Right lobe of liver (tissue), 4 donors: ENCODE measurements around the gene ITGA11.

Experiments
- CTCF ChIP-seq, 4 donors: fragments of 200-600 bp in 3 of 4; fragments of 450-650 bp in 1 of 4; IDR thresholded peaks; one replicate each; pipeline versions ENCODE4 v1.5.1 to v1.8.0; 2016 to 2022; ENCODE audit warnings: antibody characterized with exemption in 4 of 4, mild to moderate bottlenecking in 2 of 4
- POLR2A ChIP-seq: fragments of 450-650 bp; IDR thresholded peaks from one replicate; pipeline ENCODE4 v1.6.1; 2017; ENCODE audit warnings: antibody characterized with exemption, mild to moderate bottlenecking
- donor health status: DM: no; HTN: no; CAD: no.
- donor health status: DM: no; HTN: no; CAD: no.
- donor health status: DM: no; HTN: yes; CAD: no.

GRCh38 chr15:68417051-68417450 is 14.9 kb downstream of the ITGA11 start:
- TF ChIP-seq CTCF (IDR thresholded peaks at IDR 0.05) = no peak
- no peak for TF ChIP-seq POLR2A
